SU-DHL-6 (cell line): ENCODE results near the gene NBEA.
"Not testable (repeated sequence)": the region's sequence is repeated elsewhere in the genome, so short reads cannot be mapped to it uniquely, and the experiment has no call there.

Source experiments
- CTCF ChIP-seq: fragments of 200-600 bp; sonication (generic); IDR thresholded peaks from one replicate; pipeline ENCODE4 v1.5.1; 2017; ENCODE audit warnings: antibody characterized with exemption, mild to moderate bottlenecking, low read length, moderate library complexity; ENCODE audit not compliant: insufficient read depth, poor library complexity, severe bottlenecking
- EZH2phosphoT487 ChIP-seq: fragments of 200-600 bp; sonication (generic), shearing (Covaris generic); conservative IDR thresholded peaks from 2 replicates; pipeline ENCODE4 v1.6.1; 2018; ENCODE audit warnings: mild to moderate bottlenecking, antibody characterized with exemption, low read length, moderate library complexity, mixed read lengths

- not testable (repeated sequence) for TF ChIP-seq CTCF, EZH2phosphoT487
Observed at GRCh38 chr13:35113612-35114011, 171.5 kb downstream of the NBEA start.
